HEK293 (cell line): Measurements from ENCODE around the gene MAML1.

ENCODE experiments used
- BCL11A ChIP-seq: fragments of 450-650 bp; formaldehyde crosslinking; IDR thresholded peaks from 2 replicates; pipeline ENCODE4 v1.5.1; 2016; ENCODE audit warnings: low read depth, missing biosample characterization, missing genetic modification characterization
- ELK4 ChIP-seq: IDR thresholded peaks from 2 replicates; pipeline ENCODE4 v1.6.1; 2011; ENCODE audit warnings: mild to moderate bottlenecking, low read depth, low read length, borderline replicate concordance
- GLIS1 ChIP-seq: fragments of 450-650 bp; formaldehyde crosslinking; IDR thresholded peaks from 2 replicates; pipeline ENCODE4 v1.5.1; 2016; ENCODE audit warnings: missing biosample characterization, missing genetic modification characterization
- GLIS2 ChIP-seq: fragments of 450-650 bp; formaldehyde crosslinking; IDR thresholded peaks from 2 replicates; pipeline ENCODE4 v1.5.1; 2016; ENCODE audit warnings: missing biosample characterization, missing genetic modification characterization
- HOXC10 ChIP-seq: sonication (generic); formaldehyde crosslinking; IDR thresholded peaks from 2 replicates; pipeline ENCODE4 v1.8.1; 2023; ENCODE audit warnings: mild to moderate bottlenecking, missing genetic modification reagents
- HOXD13 ChIP-seq: sonication (generic); formaldehyde crosslinking; IDR thresholded peaks from 2 replicates; pipeline ENCODE4 v1.8.0; 2022; ENCODE audit warnings: missing genetic modification reagents, borderline replicate concordance
- KLF16 ChIP-seq: fragments of 450-650 bp; formaldehyde crosslinking; IDR thresholded peaks from 2 replicates; pipeline ENCODE4 v1.5.1; 2017; ENCODE audit warnings: missing biosample characterization, missing genetic modification characterization
- KLF7 ChIP-seq: fragments of 450-650 bp; formaldehyde crosslinking; IDR thresholded peaks from 2 replicates; pipeline ENCODE4 v1.5.1; 2016; ENCODE audit warnings: missing biosample characterization, missing genetic modification characterization, borderline replicate concordance
- KLF9 ChIP-seq: fragments of 450-650 bp; formaldehyde crosslinking; IDR thresholded peaks from 2 replicates; pipeline ENCODE4 v1.5.1; 2016; ENCODE audit warnings: missing biosample characterization, missing genetic modification characterization, low read depth
- OSR2 ChIP-seq: fragments of 450-650 bp; formaldehyde crosslinking; IDR thresholded peaks from 2 replicates; pipeline ENCODE4 v1.5.1; 2016; ENCODE audit warnings: missing biosample characterization, missing genetic modification characterization
- PRDM10 ChIP-seq: fragments of 450-650 bp; formaldehyde crosslinking; IDR thresholded peaks from 2 replicates; pipeline ENCODE4 v1.5.1; 2016; ENCODE audit warnings: missing biosample characterization, missing genetic modification characterization
- PRDM6 ChIP-seq: fragments of 450-650 bp; formaldehyde crosslinking; IDR thresholded peaks from 2 replicates; pipeline ENCODE4 v1.5.1; 2017; ENCODE audit warnings: missing biosample characterization, missing genetic modification characterization
- REPIN1 ChIP-seq: fragments of 450-650 bp; formaldehyde crosslinking; IDR thresholded peaks from 2 replicates; pipeline ENCODE4 v1.5.1; 2017; ENCODE audit warnings: missing biosample characterization, missing genetic modification characterization, low read depth
- SCRT1 ChIP-seq: fragments of 450-650 bp; formaldehyde crosslinking; IDR thresholded peaks from 2 replicates; pipeline ENCODE4 v1.5.1; 2016; ENCODE audit warnings: missing biosample characterization, missing genetic modification characterization, borderline replicate concordance
- WT1 ChIP-seq: fragments of 450-650 bp; formaldehyde crosslinking; IDR thresholded peaks from 2 replicates; pipeline ENCODE4 v1.5.1; 2016; ENCODE audit warnings: missing biosample characterization, missing genetic modification characterization
- ZBTB17 ChIP-seq: fragments of 450-650 bp; formaldehyde crosslinking; IDR thresholded peaks from 2 replicates; pipeline ENCODE4 v1.5.1; 2016; ENCODE audit warnings: missing biosample characterization, missing genetic modification characterization
- ZFP37 ChIP-seq: fragments of 450-650 bp; formaldehyde crosslinking; IDR thresholded peaks from 2 replicates; pipeline ENCODE4 v1.5.1; 2016; ENCODE audit warnings: missing biosample characterization, missing genetic modification characterization
- ZFP41 ChIP-seq: fragments of 450-650 bp; formaldehyde crosslinking; IDR thresholded peaks from 2 replicates; pipeline ENCODE4 v1.5.1; 2016; ENCODE audit warnings: missing biosample characterization, missing genetic modification characterization, borderline replicate concordance
- ZNF138 ChIP-seq: fragments of 450-650 bp; formaldehyde crosslinking; IDR thresholded peaks from 2 replicates; pipeline ENCODE4 v1.5.1; 2016; ENCODE audit warnings: missing biosample characterization, missing genetic modification characterization, borderline replicate concordance
- ZNF211 ChIP-seq: fragments of 450-650 bp; formaldehyde crosslinking; IDR thresholded peaks from 2 replicates; pipeline ENCODE4 v1.5.1; 2016; ENCODE audit warnings: low read depth, missing biosample characterization, missing genetic modification characterization
- ZNF239 ChIP-seq: fragments of 450-650 bp; formaldehyde crosslinking; IDR thresholded peaks from 2 replicates; pipeline ENCODE4 v1.5.1; 2016; ENCODE audit warnings: missing biosample characterization, missing genetic modification characterization
- ZNF266 ChIP-seq: fragments of 450-650 bp; formaldehyde crosslinking; IDR thresholded peaks from 2 replicates; pipeline ENCODE4 v1.5.1; 2016; ENCODE audit warnings: missing biosample characterization, missing genetic modification characterization, low read depth
- ZNF391 ChIP-seq: fragments of 450-650 bp; formaldehyde crosslinking; IDR thresholded peaks from 2 replicates; pipeline ENCODE4 v1.5.1; 2016; ENCODE audit warnings: low read depth, missing biosample characterization, missing genetic modification characterization, borderline replicate concordance
- ZNF423 ChIP-seq: fragments of 450-650 bp; formaldehyde crosslinking; IDR thresholded peaks from 2 replicates; pipeline ENCODE4 v1.5.1; 2016; ENCODE audit warnings: missing biosample characterization, missing genetic modification characterization
- ZNF513 ChIP-seq: fragments of 450-650 bp; IDR thresholded peaks from 2 replicates; pipeline ENCODE4 v1.5.1; 2018; ENCODE audit warnings: missing biosample characterization, missing genetic modification characterization
- ZNF639 ChIP-seq: fragments of 450-650 bp; formaldehyde crosslinking; IDR thresholded peaks from 2 replicates; pipeline ENCODE4 v1.5.1; 2016; ENCODE audit warnings: missing biosample characterization, missing genetic modification characterization
- ZNF658 ChIP-seq: fragments of 450-650 bp; formaldehyde crosslinking; IDR thresholded peaks from 2 replicates; pipeline ENCODE4; 2016; ENCODE audit warnings: missing biosample characterization, missing genetic modification characterization
- ZNF76 ChIP-seq: fragments of 450-650 bp; formaldehyde crosslinking; IDR thresholded peaks from 2 replicates; pipeline ENCODE4; 2016; ENCODE audit warnings: low read depth, missing biosample characterization, missing genetic modification characterization, borderline replicate concordance
- ZNF768 ChIP-seq: fragments of 450-650 bp; formaldehyde crosslinking; IDR thresholded peaks from 2 replicates; pipeline ENCODE4 v1.5.1; 2018; ENCODE audit warnings: missing biosample characterization, mild to moderate bottlenecking, missing genetic modification characterization
- ZNF785 ChIP-seq: fragments of 450-650 bp; formaldehyde crosslinking; IDR thresholded peaks from 2 replicates; pipeline ENCODE4 v1.5.1; 2016; ENCODE audit warnings: missing biosample characterization, missing genetic modification characterization
- ZSCAN30 ChIP-seq: fragments of 450-650 bp; IDR thresholded peaks from 2 replicates; pipeline ENCODE4 v1.5.1; 2018; ENCODE audit warnings: missing biosample characterization, mild to moderate bottlenecking, missing genetic modification characterization, moderate library complexity

The MAML1 gene

GRCh38 chr5:179820483-179821297, 88.1 kb downstream of the MAML1 start, which contains the start of gene SQSTM1 (continued):
- TF ChIP-seq PRDM10 (tag by site-specific recombination) (peak; percentile 85), ZNF211 (tag by site-specific recombination) (no peak), HOXC10 (CRISPR knock-in tag) (no peak), ZFP37 (tag by site-specific recombination) (peak; percentile 83; the same call in 1 of the 2 replicates), ZNF266 (tag by site-specific recombination) (no peak), GLIS2 (tag by site-specific recombination) (peak; percentile 95), ZNF391 (tag by site-specific recombination) (peak; percentile 84; the same call in 1 of the 2 replicates), SCRT1 (tag by site-specific recombination) (no peak), ZNF513 (tag by site-specific recombination) (no peak), KLF7 (0 out of 2 replicates have a peak, but pooled peaks have one; percentile 66), ZNF658 (tag by site-specific recombination) (no peak), ZNF138 (tag by site-specific recombination) (no peak), ZNF76 (tag by site-specific recombination) (peak; percentile 72), ZNF785 (tag by site-specific recombination) (no peak), ZNF423 (tag by site-specific recombination) (0 out of 2 replicates have a peak, but pooled peaks have one; percentile 10), ZSCAN30 (tag by site-specific recombination) (peak; percentile 34; the same call in 1 of the 2 replicates), GLIS1 (tag by site-specific recombination) (peak; percentile 64), ZNF639 (tag by site-specific recombination) (peak; percentile 77; the same call in 1 of the 2 replicates), ZNF239 (tag by site-specific recombination) (no peak), PRDM6 (tag by site-specific recombination) (no peak), KLF9 (tag by site-specific recombination) (peak; percentile 82), OSR2 (tag by site-specific recombination) (no peak), BCL11A (peak; percentile 94), ZFP41 (tag by site-specific recombination) (no peak), WT1 (no peak; the same call in 1 of the 2 replicates), HOXD13 (CRISPR knock-in tag) (no peak), ZBTB17 (tag by site-specific recombination) (peak; percentile 63), KLF16 (tag by site-specific recombination) (peak; percentile 79), ZNF768 (tag by site-specific recombination) (no peak), ELK4 (no peak), REPIN1 (tag by site-specific recombination) (0 out of 2 replicates have a peak, but pooled peaks have one; percentile 16)
